ENCODE data around the gene CABYR.

CABYR gene

DNA sequence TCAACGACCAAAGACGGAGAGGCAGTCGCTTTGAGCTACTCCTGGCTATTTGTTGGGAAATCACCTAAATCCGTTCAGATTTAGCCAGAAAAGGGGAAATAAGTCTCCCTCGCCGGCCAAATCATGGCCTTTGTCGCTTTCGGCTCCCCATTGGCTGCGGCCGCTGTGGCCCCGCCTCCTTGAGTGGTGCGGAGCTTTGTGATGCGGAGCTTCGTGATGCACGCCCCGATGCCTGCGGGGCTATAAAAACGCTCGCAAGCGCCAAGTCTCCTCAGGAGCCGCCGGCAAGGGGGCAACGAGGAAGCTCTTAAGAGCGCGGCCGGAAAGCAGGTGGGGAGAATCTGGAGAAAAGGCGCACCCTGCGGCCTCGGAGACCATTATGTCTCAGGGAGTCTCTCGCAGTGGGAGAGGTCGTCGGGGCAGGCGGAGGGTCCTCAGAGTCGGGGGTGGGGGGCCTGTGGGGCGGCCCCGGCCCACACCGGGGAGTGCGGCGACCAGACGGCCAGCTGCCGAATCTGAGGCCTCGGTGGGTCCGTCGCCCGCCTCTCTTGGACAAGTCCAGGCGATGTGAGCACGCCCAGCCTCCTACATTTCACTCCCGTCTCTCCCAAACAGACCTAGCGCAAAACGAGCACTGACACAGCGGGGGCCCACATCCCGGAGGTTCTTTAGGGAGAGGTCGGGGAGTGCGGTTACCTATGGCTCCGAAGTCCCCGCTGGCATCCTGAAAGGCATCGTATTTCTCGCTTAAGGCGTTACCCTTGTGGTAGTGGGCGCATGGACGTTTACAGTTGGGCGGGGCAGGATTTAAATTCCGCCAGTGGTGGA, at the start of gene CABYR:
Gene CABYR, plus strand, starts transcription at position 274 of the 828 bp plus-strand sequence. CDS start 4,053 bp downstream, outside the sequence.
- peak; percentile 89 for DNase-seq (ENCODE audit: low read depth)

DNA sequence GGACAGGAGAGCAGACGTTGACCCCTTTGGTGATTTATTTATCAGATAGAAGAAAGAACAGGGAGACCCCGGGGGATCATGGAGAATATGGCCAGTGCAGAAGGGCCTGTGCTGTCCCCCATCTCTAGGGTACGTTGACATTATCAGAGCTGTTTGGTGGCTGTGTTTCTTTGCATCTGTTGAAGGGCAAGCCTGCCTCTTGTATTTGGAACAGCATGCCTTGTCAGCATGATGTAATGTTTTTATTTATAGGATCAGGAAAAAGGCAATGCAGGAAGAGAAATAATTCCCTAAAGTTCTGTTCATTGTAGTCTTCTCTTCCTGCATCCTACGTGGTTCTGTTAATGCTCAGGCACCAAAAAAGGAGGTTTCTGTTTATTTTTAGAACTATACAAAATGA, 49.8 kb upstream of the CABYR start:
- DNase-seq (ENCODE audit: low read depth): no peak

- DNase-seq (ENCODE audit: low read depth): no peak
Measured at GRCh38 chr18:24089515-24090337, 49.1 kb upstream of the CABYR start.

GRCh38 chr18:24090876-24091275, 48.0 kb upstream of the CABYR start:
- DNase-seq (ENCODE audit: low read depth): no peak

- peak; percentile 42 for DNase-seq (ENCODE audit: low read depth)
Measured at GRCh38 chr18:24094561-24094960, 44.3 kb upstream of the CABYR start.

GRCh38 chr18:24095976-24096375, 42.9 kb upstream of the CABYR start:
- peak; percentile 50 for DNase-seq (ENCODE audit: low read depth)

DNA sequence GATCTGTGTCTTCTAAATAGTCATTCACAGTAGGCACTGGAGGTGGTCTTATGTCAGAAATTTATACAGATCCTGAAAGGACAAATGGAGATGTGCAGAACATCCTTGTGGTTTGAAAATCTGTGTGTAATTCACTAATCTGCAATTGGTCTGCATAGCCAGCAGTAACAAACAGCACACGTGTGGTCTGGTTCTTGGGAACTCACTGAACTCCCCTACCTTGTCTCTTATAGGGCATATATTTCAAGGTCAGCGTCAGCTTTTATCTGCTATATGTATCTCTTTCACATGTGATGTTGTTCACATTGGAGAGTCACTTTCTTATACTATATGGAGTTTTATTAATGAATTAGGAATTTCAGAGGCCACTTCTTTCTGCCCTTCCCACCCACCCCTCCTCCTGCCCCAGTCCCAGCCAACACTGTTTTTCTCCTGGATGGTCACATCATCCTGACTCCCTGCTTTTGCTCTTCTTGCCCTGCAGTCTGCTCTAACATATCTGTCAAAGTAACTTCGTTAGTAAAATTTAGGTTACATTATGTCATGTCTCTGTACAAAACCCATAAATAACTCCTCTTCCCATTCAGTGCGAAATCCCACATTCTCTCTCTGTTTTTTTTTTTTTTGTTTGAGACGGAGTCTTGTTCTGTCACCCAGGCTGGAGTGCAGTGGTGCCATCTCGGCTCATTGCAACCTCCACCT, 35.4 kb upstream of the CABYR start:
- DNase-seq (ENCODE audit: low read depth): no peak

GRCh38 chr18:24104486-24104885, 34.4 kb upstream of the CABYR start:
- DNase-seq (ENCODE audit: low read depth): no peak

- DNase-seq (ENCODE audit: low read depth): peak; percentile 54
Measured at GRCh38 chr18:24108641-24109040, 30.2 kb upstream of the CABYR start.

GRCh38 chr18:24111936-24112335, 26.9 kb upstream of the CABYR start:
- no peak for DNase-seq (ENCODE audit: low read depth)

- DNase-seq (ENCODE audit: low read depth): no peak
Measured at GRCh38 chr18:24112464-24112863, 26.4 kb upstream of the CABYR start.

DNA sequence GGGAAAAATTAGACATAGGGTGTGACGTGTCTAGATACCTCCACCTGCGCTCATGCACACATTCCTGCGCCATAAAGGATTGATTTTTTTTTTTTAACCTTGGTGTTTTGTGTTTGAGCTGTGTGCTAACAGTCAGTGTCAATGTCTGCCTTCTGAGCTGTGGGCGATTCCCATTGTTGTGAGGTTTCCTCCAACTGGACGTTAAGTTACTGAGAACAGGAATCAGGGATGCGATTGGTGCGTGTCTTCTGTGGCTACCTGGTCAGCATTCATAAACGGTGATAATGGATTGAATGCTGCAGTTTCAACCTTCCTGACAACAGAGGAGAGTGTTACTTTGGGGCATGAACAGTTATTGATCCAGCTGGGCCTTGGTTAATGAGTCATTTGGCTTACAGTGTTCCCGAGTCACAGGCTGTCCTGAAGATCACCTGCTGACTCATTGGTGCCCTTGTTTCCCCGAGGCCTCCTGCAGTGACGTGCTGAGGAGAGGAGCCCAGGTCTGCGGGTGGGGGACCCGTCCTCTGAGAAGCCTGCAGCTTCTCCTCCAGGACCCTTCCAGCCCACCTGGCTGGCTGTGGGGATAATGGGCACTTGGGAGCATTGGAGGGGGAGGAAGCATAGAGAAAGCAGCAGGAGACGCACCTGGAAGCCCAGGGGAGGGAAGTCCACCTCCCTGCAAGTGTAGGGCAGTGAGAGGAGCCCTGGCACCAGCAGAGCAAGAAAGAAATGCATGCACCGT, 25.8 kb upstream of the CABYR start:
- no peak for DNase-seq (ENCODE audit: low read depth)

DNA sequence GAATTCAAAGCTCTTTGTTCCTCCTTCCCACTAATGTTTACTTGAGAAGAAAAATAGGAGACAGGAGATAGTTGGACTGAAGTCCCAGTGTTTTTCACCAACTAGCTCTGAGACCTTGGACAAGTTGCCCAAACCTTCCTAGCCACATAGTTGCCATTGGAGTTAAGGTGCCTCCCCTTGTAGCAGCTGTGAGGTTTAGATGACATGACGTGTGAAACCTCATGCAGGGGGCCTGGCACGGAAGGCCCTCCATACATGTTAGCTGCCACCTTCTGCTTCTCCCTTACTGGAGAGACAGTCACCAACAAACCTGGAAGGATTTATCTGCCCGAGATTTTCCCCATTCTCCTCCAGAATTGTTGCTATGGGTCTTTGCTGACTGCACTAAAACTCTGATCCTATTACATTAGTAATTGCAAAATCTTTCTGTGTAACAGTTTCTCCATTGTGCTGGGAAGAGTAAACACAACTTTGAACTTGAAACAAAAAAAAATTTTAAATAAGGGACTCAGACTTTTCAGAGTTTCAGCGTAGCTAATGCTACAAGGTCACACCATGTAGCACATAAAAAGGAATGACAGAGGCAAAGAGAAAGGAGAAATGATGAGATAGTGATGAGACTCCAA, 23.8 kb upstream of the CABYR start:
- peak; percentile 36 for DNase-seq (ENCODE audit: low read depth)

DNA sequence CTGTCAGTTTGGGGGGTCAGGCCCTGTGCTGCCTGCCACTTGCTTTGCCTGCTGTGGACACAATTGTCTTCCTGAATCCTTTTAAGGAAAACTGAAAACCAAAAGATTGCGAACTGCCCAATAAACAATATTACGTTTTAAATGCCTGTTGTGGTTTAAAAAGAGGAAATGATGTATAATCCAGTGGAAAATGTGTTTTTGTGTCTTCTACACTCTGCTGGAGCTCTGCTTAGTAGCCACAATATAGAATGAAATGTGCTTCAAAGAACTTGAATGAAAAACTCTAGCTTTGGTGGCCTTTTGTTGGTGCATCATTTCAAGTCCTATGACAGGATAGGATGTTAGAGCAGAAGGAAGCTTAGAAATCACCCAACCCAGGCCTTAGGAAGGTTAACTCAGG, 23.2 kb upstream of the CABYR start:
- DNase-seq (ENCODE audit: low read depth): no peak

DNA sequence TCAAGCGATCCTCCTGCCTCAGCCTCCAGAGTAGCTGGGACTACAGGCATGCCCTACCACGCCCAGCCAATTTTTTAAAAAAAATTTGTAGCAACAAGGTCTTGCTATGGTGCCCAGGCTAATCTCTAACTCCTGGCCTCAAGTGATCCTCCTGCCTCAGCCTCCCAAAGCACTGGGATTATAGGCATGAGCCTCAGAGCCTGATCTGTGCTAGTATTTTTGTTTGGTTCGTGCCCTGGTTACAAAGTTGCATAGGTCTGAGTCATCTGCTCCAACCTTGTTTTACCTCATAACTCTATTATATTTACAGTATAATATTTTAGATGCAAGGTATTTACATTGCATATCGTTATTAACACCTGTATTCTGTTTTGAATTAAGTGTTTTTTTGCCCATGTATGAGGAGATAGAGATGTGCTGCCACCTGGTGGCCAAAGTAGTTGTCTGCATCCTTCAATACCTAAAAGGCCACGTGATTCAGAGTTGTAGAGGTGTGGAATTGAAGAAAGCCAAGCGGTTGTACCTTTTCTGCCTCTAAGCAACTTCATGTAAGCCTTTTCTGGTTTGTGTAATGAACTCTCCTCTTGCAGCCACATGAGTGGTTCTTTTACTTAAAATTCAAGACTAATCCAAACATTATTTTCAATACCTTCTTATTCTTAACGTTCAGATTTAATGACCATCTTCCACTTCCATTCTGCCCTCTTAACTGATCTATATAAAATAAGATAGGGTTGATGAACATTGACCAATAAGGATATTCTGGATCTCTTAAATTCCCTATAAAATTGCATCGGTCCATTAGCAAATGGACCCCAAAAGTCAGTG, 19.9 kb upstream of the CABYR start:
- peak; percentile 53 for DNase-seq (ENCODE audit: low read depth)

- DNase-seq (ENCODE audit: low read depth): no peak
Measured at GRCh38 chr18:24120676-24121075, 18.2 kb upstream of the CABYR start.

- DNase-seq (ENCODE audit: low read depth): peak; percentile 53
Measured at GRCh38 chr18:24121625-24122024, 17.2 kb upstream of the CABYR start.

DNA sequence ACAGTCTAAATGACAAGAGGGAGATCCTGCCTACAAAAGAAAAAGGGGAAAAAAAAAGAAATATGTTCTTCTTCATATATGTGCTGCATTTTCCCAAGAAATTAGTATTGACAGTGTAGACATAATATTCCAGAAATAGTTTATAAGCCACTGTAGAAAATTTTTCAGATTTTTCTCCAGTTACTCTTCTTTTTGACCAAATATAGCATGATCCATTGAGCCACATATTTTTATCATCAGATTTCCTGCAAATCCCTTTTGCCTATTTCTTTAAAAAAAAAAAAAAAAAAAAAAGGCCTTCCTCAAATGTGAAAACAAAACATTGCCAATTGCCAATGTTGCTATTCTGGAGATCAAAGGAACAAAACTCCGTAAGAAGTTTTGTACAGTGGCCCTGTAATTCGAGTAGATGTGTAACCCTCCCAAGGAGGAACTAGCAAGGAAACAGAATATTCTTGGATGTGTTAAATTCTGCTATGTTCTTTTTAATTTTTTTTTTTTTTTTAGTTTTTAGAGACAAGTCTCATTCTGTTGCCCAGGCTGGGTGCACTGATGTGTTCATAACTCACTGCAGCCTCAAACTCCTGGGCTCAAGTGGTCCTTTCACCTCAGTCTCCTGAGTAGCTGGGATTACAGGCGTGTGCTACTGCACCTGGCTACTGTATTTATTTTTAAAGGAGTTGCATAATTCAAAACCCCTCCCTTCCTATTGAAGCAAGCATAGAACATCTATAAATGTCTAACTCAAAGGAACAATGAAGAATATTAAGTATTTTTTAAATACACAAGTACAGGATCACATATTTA, 12.5 kb upstream of the CABYR start:
- DNase-seq (ENCODE audit: low read depth): peak; percentile 45

- DNase-seq (ENCODE audit: low read depth): no peak
Measured at GRCh38 chr18:24127735-24128134, 11.1 kb upstream of the CABYR start.

- no peak for DNase-seq (ENCODE audit: low read depth)
Measured at GRCh38 chr18:24128700-24129099, 10.2 kb upstream of the CABYR start.
